HFFc6 (cell line): ENCODE results near the gene OR8S1. TPM values are rescaled to one million over a fixed set of nuclear protein-coding genes. Genes with fewer than 3 reads are reported as not detected.
A peak's percentile ranks its signal among the peaks of the same experiment; 100 is the strongest.
"Not testable (repeated sequence)": the region's sequence is repeated elsewhere in the genome, so short reads cannot be mapped to it uniquely, and the experiment has no call there.

ENCODE experiments used
- DNase-seq: peaks from one replicate; pipeline ENCODE4 v3.0.0-alpha.2; 2018
- H3K27ac Mint-ChIP-seq: 2 replicates; pipeline ENCODE4 v1.8.0; 2020; ENCODE audit warnings: mild to moderate bottlenecking, mixed read lengths
- H3K27me3 Mint-ChIP-seq: 2 replicates; pipeline ENCODE4 v1.8.0; 2021; ENCODE audit warnings: mild to moderate bottlenecking, moderate library complexity, mixed read lengths; ENCODE audit not compliant: insufficient read depth
- H3K36me3 Mint-ChIP-seq: 2 replicates; pipeline ENCODE4 v1.8.0; 2021; ENCODE audit warnings: low read depth, mixed read lengths
- H3K4me1 Mint-ChIP-seq: 2 replicates; pipeline ENCODE4 v1.8.0; 2020; ENCODE audit warnings: low read depth, mixed read lengths
- H3K4me3 Mint-ChIP-seq: 2 replicates; pipeline ENCODE4 v1.8.0; 2020; ENCODE audit warnings: mild to moderate bottlenecking, moderate library complexity, mixed read lengths
- H3K9me3 Mint-ChIP-seq: 2 replicates; pipeline ENCODE4 v1.8.0; 2020; ENCODE audit warnings: mild to moderate bottlenecking, mixed read lengths
- total RNA-seq, 6 experiments: library from RNA; stranded (reverse); fragmentation: NEBNext Ultra II Directional; extraction: Animal tissue kit (Norgen Biotek cat#: 25700); gene quantifications; 2 replicates in 1 of 6; 3 replicates in 5 of 6; pipeline ENCODE4 v1.2.3, GENCODE V29; 2021
- TF ChIP-seq, protein P1 (sequence below): fragments of 200-600 bp; sonication (generic); IDR thresholded peaks from 2 replicates; pipeline ENCODE4 v1.5.0; 2021; ENCODE audit warnings: antibody characterized with exemption, mild to moderate bottlenecking

OR8S1 gene
- total RNA-seq, 6 experiments from 2014 or later = not detected

DNA sequence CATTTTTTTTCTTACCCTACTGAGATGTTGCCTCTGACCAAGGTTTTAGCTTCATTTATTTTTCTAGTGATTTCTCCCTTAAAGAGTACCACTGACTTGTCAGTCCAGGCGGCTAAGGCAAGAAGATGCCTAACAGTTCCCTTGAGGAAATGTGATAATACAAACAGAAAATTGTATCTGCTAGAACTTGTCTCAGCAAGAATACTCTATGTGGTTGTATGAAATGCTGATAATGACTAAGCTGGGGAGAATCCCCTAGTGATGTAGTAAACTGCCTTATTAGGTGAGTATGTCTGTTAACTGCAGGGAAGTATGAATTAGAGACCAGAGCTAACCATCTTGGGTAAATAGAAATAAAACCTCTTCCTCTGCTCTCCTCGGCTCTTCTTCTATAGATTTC is 36.4 kb upstream of the OR8S1 start:
- no peak overlapping the region; the same call in 1 of the 2 replicates for H3K4me3 Mint-ChIP-seq
- no peak overlapping the region for H3K27ac Mint-ChIP-seq
- no peaks in the 10 kb centered on the region for H3K9me3 Mint-ChIP-seq
- DNase-seq = peak; percentile 46
- peaks cover 31% of the 10 kb centered on the region for H3K27me3 Mint-ChIP-seq
- TF ChIP-seq, protein P1, sequence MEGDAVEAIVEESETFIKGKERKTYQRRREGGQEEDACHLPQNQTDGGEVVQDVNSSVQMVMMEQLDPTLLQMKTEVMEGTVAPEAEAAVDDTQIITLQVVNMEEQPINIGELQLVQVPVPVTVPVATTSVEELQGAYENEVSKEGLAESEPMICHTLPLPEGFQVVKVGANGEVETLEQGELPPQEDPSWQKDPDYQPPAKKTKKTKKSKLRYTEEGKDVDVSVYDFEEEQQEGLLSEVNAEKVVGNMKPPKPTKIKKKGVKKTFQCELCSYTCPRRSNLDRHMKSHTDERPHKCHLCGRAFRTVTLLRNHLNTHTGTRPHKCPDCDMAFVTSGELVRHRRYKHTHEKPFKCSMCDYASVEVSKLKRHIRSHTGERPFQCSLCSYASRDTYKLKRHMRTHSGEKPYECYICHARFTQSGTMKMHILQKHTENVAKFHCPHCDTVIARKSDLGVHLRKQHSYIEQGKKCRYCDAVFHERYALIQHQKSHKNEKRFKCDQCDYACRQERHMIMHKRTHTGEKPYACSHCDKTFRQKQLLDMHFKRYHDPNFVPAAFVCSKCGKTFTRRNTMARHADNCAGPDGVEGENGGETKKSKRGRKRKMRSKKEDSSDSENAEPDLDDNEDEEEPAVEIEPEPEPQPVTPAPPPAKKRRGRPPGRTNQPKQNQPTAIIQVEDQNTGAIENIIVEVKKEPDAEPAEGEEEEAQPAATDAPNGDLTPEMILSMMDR = no peak
- no peaks in the 10 kb centered on the region for H3K36me3 Mint-ChIP-seq
- H3K4me1 Mint-ChIP-seq = no peaks in the 10 kb centered on the region

DNA sequence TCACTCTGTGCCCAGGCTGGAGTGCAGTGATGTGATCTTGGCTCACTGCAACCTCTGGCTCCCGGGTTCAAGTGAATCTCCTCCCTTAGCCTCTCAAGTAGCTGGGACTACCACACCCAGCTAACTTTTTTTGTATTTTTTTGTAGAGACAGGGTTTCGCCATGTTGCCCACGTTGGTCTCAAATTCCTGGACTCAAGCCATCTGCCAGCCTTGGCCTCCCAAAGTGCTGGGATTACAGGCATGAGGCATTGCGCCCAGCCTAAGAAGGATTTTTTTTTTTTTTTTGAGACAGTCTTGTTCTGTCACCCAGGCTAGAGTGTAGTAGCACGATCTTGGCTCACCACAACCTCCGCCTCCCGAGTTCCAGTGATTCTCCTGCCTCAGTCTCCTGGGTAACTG is 36.0 kb upstream of the OR8S1 start:
- peaks cover 31% of the 10 kb centered on the region for H3K27me3 Mint-ChIP-seq
- DNase-seq, H3K9me3 Mint-ChIP-seq, H3K4me3 Mint-ChIP-seq, H3K27ac Mint-ChIP-seq, H3K36me3 Mint-ChIP-seq, H3K4me1 Mint-ChIP-seq: not testable (repeated sequence)

DNA sequence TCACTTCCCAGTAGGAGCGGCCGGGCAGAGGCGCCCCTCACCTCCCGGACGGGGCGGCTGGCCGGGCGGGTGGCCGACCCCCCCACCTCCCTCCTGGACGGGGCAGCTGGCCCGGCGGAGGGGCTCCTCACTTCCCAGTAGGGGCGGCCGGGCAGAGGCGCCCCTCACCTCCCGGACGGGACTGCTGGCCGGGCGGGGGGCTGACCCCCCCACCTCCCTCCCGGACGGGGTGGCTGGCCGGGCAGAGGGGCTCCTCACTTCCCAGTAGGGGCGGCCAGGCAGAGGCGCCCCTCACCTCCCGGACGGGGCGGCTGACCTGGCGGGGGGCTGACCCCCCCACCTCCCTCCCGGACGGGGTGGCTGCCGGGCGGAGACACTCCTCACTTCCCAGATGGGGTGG is 25.2 kb upstream of the OR8S1 start:
- H3K4me1 Mint-ChIP-seq, DNase-seq, H3K9me3 Mint-ChIP-seq, H3K36me3 Mint-ChIP-seq, H3K27me3 Mint-ChIP-seq, H3K4me3 Mint-ChIP-seq, H3K27ac Mint-ChIP-seq: not testable (repeated sequence)

DNA sequence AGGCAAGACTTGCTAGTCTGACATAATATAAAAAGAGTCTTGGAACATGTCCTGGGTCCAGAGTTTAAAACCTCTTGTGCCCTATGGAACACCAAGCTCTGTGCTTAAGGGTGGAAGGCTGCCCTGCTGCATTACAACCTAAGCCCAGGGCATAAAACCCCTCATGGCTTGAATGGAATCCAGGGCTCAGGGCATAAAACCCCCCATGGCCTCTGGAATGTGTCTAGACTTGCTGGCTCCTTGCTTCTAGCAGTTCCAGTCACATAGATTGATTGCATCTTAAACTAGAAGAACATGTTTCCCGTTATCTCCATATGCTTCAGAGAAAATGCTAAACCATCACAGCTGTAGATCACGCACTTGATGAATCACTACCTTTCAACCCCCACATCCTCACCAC is 18.6 kb upstream of the OR8S1 start:
- H3K9me3 Mint-ChIP-seq, H3K27ac Mint-ChIP-seq, H3K4me3 Mint-ChIP-seq, H3K36me3 Mint-ChIP-seq, H3K4me1 Mint-ChIP-seq, DNase-seq: not testable (repeated sequence)
- peaks cover 15% of the 10 kb centered on the region for H3K27me3 Mint-ChIP-seq

DNA sequence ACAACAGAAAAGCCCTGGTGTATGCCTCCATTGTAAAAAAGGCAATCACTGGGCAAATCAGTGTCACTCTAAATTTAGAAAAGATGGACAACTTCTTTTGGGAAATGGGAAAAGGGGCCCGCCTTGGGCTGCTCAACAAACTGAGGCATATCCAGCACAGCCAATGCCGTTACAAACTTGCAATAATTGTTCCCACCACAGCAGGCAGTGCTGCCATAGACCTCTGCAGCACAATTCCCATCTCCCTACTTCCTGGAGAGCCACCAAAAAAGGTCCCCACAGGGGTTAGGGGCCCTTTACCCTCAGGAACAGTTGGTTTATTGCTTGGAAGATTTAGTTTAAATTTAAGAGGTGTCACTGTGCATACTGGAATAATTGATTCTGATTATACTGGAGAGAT is 16.4 kb upstream of the OR8S1 start:
- DNase-seq = no peak
- Mint-ChIP-seq H3K36me3 (no peaks in the 10 kb centered on the region), H3K4me1 (no peaks in the 10 kb centered on the region), H3K27ac (no peak overlapping the region), H3K9me3 (no peaks in the 10 kb centered on the region), H3K27me3 (peaks cover 15% of the 10 kb centered on the region), H3K4me3 (no peak overlapping the region)
- TF ChIP-seq, protein P1 = no peak

DNA sequence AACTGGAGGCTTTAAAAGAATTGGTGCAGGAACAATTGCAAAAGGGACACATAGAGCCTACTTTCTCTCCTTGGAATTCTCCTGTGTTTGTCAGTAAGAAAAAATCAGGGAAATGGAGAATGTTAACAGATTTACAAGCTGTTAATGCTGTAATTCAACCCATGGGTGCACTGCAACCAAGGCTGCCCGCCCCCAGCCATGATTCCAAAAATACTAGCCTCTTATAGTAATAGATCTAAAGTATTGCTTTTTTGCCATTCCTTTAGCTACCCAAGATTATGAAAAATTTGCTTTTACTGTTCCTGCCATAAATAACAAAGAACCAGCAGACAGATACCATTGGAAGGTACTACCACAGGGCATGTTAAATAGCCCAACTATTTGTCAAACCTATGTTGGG is 15.3 kb upstream of the OR8S1 start:
- Mint-ChIP-seq H3K27me3 (peaks cover 15% of the 10 kb centered on the region), H3K27ac (no peak overlapping the region), H3K4me3 (no peak overlapping the region), H3K4me1 (no peaks in the 10 kb centered on the region), H3K36me3 (no peaks in the 10 kb centered on the region), H3K9me3 (no peaks in the 10 kb centered on the region)
- no peak for DNase-seq
- TF ChIP-seq, protein P1 = no peak

DNA sequence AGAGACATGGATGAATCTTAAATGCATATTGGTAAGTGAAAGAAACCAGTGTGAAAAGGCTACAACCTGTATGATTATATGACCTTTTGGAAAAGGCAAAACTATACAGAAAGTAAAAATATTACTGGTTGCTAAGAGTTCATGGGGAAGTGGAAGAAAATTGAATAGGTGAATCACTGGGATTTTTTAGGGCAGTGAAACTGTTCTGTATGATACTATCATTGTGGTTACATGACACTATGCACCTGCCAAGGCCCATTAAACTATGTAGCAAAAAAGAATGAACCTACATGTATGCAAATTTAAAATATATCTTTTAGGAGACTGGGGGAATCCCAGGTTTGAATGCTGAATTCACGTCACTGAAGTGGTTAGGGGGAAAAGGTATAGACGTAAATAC is 12.6 kb upstream of the OR8S1 start:
- Mint-ChIP-seq H3K36me3 (no peaks in the 10 kb centered on the region), H3K27ac (no peak overlapping the region), H3K9me3 (no peaks in the 10 kb centered on the region), H3K4me1 (no peaks in the 10 kb centered on the region), H3K4me3 (no peak overlapping the region), H3K27me3 (peaks cover 5% of the 10 kb centered on the region; the same call in 1 of the 2 replicates)
- TF ChIP-seq, protein P1 = no peak
- DNase-seq = no peak
